HCT116 (cell line): ENCODE data around the gene JOSD1. TPM values are rescaled to one million over a fixed set of nuclear protein-coding genes. Genes with fewer than 3 reads are reported as not detected.

Source experiments
- ATAC-seq: fragments of 200-7000 bp; cut with Tn5 transposase; 2 replicates; pipeline ENCODE4 v1.9.1; 2020; ENCODE audit warnings: mild to moderate bottlenecking, moderate library complexity
- BruUV-seq: library from RNA; stranded (reverse); fragments of 400-500 nt; replicated peaks from 2 replicates; lab custom pipeline; 2021; lab: Mats Ljungman, UMichigan
- CTCF ChIA-PET: fragments of 300-600 bp; sonication (Branson Sonifier 250); formaldehyde crosslinking; loops from one replicate; lab custom pipeline; 2021; ENCODE audit warnings: antibody characterized with exemption; lab: Charles Lee
- POLR2A ChIA-PET: fragments of 300-600, 350-600 bp; sonication (Branson Sonifier 250); formaldehyde crosslinking; loops from one replicate; lab custom pipeline; 2021; ENCODE audit warnings: antibody characterized with exemption; lab: Charles Lee
- RAD21 ChIA-PET, 2 experiments: fragments of 300-600 bp; sonication (Branson Sonifier 250); formaldehyde crosslinking; loops; one replicate each; lab custom pipeline; 2023; ENCODE audit warnings: low total read pairs in 2 of 2; ENCODE audit not compliant: uncharacterized antibody in 2 of 2, unreplicated experiment in 2 of 2, low non-redundant PET in 1 of 2; lab: Charles Lee
- DNase-seq: peaks from one replicate; pipeline ENCODE4 v3.0.0-alpha.2; 2010; ENCODE audit warnings: low read depth, low spot score
- H2AFZ ChIP-seq: fragments of 200-600 bp; shearing (Covaris generic), sonication (generic); 2 replicates; pipeline ENCODE4 v1.6.1; 2017; ENCODE audit warnings: low read depth, mixed run types, mixed read lengths, antibody characterized with exemption, low read length; ENCODE audit not compliant: poor library complexity, severe bottlenecking
- H3K27ac ChIP-seq: 2 replicates; pipeline ENCODE4 v1.5.1; 2012; ENCODE audit warnings: low read depth, low read length
- H3K27me3 ChIP-seq: fragments of 200-600 bp; sonication (generic); 2 replicates; pipeline ENCODE4 v1.6.1; 2016; ENCODE audit warnings: mixed run types, low read length, mixed read lengths; ENCODE audit not compliant: insufficient read depth
- H3K36me3 ChIP-seq, 2 experiments: fragments of 200-500 bp in 1 of 2; fragments of 200-600 bp in 1 of 2; sonication (Bioruptor generic) in 1 of 2; sonication (generic) in 1 of 2; 2 replicates each; pipeline versions ENCODE4 v1.5.1 to v1.6.1; 2014 to 2016; ENCODE audit warnings: low read length in 2 of 2, inconsistent platforms in 1 of 2, mixed read lengths in 1 of 2, mixed run types in 1 of 2; ENCODE audit not compliant: insufficient read depth in 2 of 2, control insufficient read depth in 1 of 2
- H3K4me1 ChIP-seq, 2 experiments: fragments of 200-600 bp in 1 of 2; sonication (generic) in 1 of 2; 2 replicates each; pipeline versions ENCODE4 v1.5.1 to v1.6.1; 2012 to 2017; ENCODE audit warnings: low read length in 2 of 2, inconsistent platforms in 1 of 2, mild to moderate bottlenecking in 1 of 2, mixed read lengths in 1 of 2, mixed run types in 1 of 2, moderate library complexity in 1 of 2; ENCODE audit not compliant: insufficient read depth in 2 of 2, control insufficient read depth in 1 of 2
- H3K4me2 ChIP-seq: fragments of 200-600 bp; sonication (generic); 2 replicates; pipeline ENCODE4 v1.6.1; 2017; ENCODE audit warnings: mixed run types, low read length, mixed read lengths
- H3K4me3 ChIP-seq, 2 experiments: fragments of 200-600 bp in 1 of 2; sonication (generic) in 1 of 2; replicated peaks in 1 of 2; 2 replicates each; pipeline ENCODE4 v1.5.1; 2011 to 2016; ENCODE audit warnings: low read length in 2 of 2, control low read depth in 1 of 2, low read depth in 1 of 2, mild to moderate bottlenecking in 1 of 2, mixed read lengths in 1 of 2, mixed run types in 1 of 2
- H3K79me2 ChIP-seq: fragments of 200-600 bp; sonication (generic); 2 replicates; pipeline ENCODE4 v1.6.1; 2017; ENCODE audit warnings: mild to moderate bottlenecking, mixed run types, low read length, moderate library complexity, mixed read lengths; ENCODE audit not compliant: insufficient read depth
- H3K9ac ChIP-seq: fragments of 200-600 bp; sonication (generic); 2 replicates; pipeline ENCODE4 v1.6.1; 2016; ENCODE audit warnings: low read length, mixed read lengths
- H3K9me2 ChIP-seq: fragments of 200-600 bp; sonication (generic), shearing (Covaris generic); 2 replicates; pipeline ENCODE4 v1.6.1; 2017; ENCODE audit warnings: mixed run types, mild to moderate bottlenecking, moderate library complexity; ENCODE audit not compliant: insufficient read depth
- H3K9me3 ChIP-seq, 2 experiments: fragments of 200-500 bp in 1 of 2; fragments of 200-600 bp in 1 of 2; sonication (Bioruptor generic) in 1 of 2; sonication (generic) in 1 of 2; 2 replicates each; pipeline ENCODE4 v1.6.1; 2014 to 2017; ENCODE audit warnings: low read length in 2 of 2, mixed read lengths in 2 of 2, inconsistent platforms in 1 of 2, low read depth in 1 of 2, mild to moderate bottlenecking in 1 of 2, mixed run types in 1 of 2, moderate library complexity in 1 of 2; ENCODE audit not compliant: control insufficient read depth in 1 of 2, insufficient read depth in 1 of 2
- H4K20me1 ChIP-seq: fragments of 200-600 bp; sonication (generic), shearing (Covaris generic); 2 replicates; pipeline ENCODE4 v1.6.1; 2017; ENCODE audit warnings: mixed run types, mild to moderate bottlenecking, moderate library complexity; ENCODE audit not compliant: insufficient read depth
- CBX3 ChIP-seq: IDR thresholded peaks from 2 replicates; pipeline ENCODE4 v1.6.1; 2012; ENCODE audit warnings: low read depth
- CEBPB ChIP-seq: IDR thresholded peaks from 2 replicates; pipeline ENCODE4 v1.6.1; 2012; ENCODE audit warnings: low read depth
- EGR1 ChIP-seq: IDR thresholded peaks from 2 replicates; pipeline ENCODE4 v1.6.1; 2012; ENCODE audit warnings: low read depth
- ELF1 ChIP-seq: IDR thresholded peaks from 2 replicates; pipeline ENCODE4 v1.6.1; 2012; ENCODE audit warnings: low read depth, borderline replicate concordance
- FOSL1 ChIP-seq: IDR thresholded peaks from 2 replicates; pipeline ENCODE4 v1.6.1; 2012; ENCODE audit warnings: low read depth
- POLR2AphosphoS5 ChIP-seq: IDR thresholded peaks from 2 replicates; pipeline ENCODE4 v1.6.1; 2011; ENCODE audit warnings: mild to moderate bottlenecking, low read depth, low read length, moderate library complexity
- SRF ChIP-seq: IDR thresholded peaks from 2 replicates; pipeline ENCODE4 v1.6.1; 2012; ENCODE audit warnings: low read depth
- TCF7L2 ChIP-seq: IDR thresholded peaks from 2 replicates; pipeline ENCODE4 v1.7.0; 2011; ENCODE audit warnings: borderline replicate concordance, inconsistent platforms; ENCODE audit not compliant: insufficient read depth, insufficient read length; ENCODE audit errors: extremely low read depth
- ZFX ChIP-seq: fragments of 450-650 bp; IDR thresholded peaks from 2 replicates; pipeline ENCODE4 v1.6.1; 2017
- intact Hi-C: fragments of 100-400 bp; cut with micrococcal nuclease; formaldehyde crosslinking; loops from 2 replicates; pipeline ENCODE4 v1.10.0; 2022
- total RNA-seq: library from RNA; stranded (reverse); gene quantifications from one replicate; pipeline ENCODE4 v1.2.1, GENCODE V29; 2021; ENCODE audit not compliant: unreplicated experiment
- TF ChIP-seq, protein P1 (sequence below): IDR thresholded peaks from 2 replicates; pipeline ENCODE4 v1.6.1; 2011; ENCODE audit warnings: mild to moderate bottlenecking, low read length, moderate library complexity; ENCODE audit not compliant: insufficient replicate concordance; ENCODE audit errors: extremely low read depth
- TF ChIP-seq, protein P2 (sequence below): IDR thresholded peaks from 2 replicates; pipeline ENCODE4 v1.6.1; 2012; ENCODE audit warnings: low read depth
- TF ChIP-seq, protein P3 (sequence below): IDR thresholded peaks from 2 replicates; pipeline ENCODE4 v1.6.1; 2012
- TF ChIP-seq, protein P4 (sequence below), 3 experiments: fragments of 200-600 bp in 1 of 3; sonication (generic) in 1 of 3; IDR thresholded peaks in 2 of 3; conservative IDR thresholded peaks in 1 of 3; 2 replicates each; pipeline ENCODE4 v1.5.1; 2012 to 2017; ENCODE audit warnings: low read depth in 2 of 3, low read length in 2 of 3, antibody characterized with exemption in 1 of 3, borderline replicate concordance in 1 of 3, control low read depth in 1 of 3, mild to moderate bottlenecking in 1 of 3, mixed read lengths in 1 of 3, mixed run types in 1 of 3, moderate library complexity in 1 of 3; ENCODE audit not compliant: insufficient read depth in 1 of 3

Gene JOSD1
- total RNA-seq, 1 experiment from 2014 or later: 67.3 TPM

DNA sequence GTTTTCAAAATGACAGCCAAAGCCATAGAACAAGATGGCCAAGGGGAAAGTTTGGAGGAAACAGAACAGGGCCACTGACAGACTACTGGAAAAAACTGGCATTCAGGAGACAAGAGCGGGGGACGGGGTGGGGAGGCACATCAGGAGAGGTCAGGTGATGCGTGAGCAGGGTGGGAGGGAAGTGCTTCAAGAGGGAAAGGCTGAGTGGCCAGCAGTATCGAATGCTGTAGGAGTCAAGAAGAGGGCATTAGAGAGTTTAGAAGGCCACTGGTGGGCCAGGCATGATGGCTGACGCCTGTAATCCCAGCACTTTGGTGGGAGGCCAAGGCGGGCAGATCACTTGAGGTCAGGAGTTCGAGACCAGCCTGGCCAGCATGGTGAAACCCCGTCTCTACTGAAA is 13.2 kb upstream of the JOSD1 start:
- no TSS peak for BruUV-seq
- RAD21 ChIA-PET: no interaction called here

More for the DNA sequence above, 13.2 kb upstream of the JOSD1 start:
- ChIA-PET POLR2A (no interaction called here), CTCF (interaction anchor here (1.5 kb wide), 1 partner anchor 11 kb away, joined by 6 read pairs; no protein-coding TSS in a partner anchor)
- H3K27me3 ChIP-seq: no peaks in the 10 kb centered on the region
- peaks cover 6 to 16% of the 10 kb centered on the region in 2 experiments; a peak in 3 of 4 replicates for H3K36me3 ChIP-seq
- ATAC-seq: no peak
- H4K20me1 ChIP-seq: no peaks in the 10 kb centered on the region
- H3K9me3 ChIP-seq: no peaks in the 10 kb centered on the region
- no peak for DNase-seq
- intact Hi-C loops: no loop called here
- peaks cover 72% of the 10 kb centered on the region for H3K79me2 ChIP-seq
- no peak overlapping the region for H3K4me3 ChIP-seq
- peaks cover 11 to 18% of the 10 kb centered on the region in 2 experiments for H3K4me1 ChIP-seq
- no peak overlapping the region for H3K4me2 ChIP-seq
- TF ChIP-seq CBX3 (no peak), SRF (no peak), TCF7L2 (no peak), POLR2AphosphoS5 (no peak), FOSL1 (no peak), CEBPB (no peak), ELF1 (no peak), ZFX (no peak), EGR1 (no peak)
- TF ChIP-seq, protein P1, sequence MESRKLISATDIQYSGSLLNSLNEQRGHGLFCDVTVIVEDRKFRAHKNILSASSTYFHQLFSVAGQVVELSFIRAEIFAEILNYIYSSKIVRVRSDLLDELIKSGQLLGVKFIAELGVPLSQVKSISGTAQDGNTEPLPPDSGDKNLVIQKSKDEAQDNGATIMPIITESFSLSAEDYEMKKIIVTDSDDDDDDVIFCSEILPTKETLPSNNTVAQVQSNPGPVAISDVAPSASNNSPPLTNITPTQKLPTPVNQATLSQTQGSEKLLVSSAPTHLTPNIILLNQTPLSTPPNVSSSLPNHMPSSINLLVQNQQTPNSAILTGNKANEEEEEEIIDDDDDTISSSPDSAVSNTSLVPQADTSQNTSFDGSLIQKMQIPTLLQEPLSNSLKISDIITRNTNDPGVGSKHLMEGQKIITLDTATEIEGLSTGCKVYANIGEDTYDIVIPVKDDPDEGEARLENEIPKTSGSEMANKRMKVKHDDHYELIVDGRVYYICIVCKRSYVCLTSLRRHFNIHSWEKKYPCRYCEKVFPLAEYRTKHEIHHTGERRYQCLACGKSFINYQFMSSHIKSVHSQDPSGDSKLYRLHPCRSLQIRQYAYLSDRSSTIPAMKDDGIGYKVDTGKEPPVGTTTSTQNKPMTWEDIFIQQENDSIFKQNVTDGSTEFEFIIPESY: no peak
- TF ChIP-seq, protein P2, sequence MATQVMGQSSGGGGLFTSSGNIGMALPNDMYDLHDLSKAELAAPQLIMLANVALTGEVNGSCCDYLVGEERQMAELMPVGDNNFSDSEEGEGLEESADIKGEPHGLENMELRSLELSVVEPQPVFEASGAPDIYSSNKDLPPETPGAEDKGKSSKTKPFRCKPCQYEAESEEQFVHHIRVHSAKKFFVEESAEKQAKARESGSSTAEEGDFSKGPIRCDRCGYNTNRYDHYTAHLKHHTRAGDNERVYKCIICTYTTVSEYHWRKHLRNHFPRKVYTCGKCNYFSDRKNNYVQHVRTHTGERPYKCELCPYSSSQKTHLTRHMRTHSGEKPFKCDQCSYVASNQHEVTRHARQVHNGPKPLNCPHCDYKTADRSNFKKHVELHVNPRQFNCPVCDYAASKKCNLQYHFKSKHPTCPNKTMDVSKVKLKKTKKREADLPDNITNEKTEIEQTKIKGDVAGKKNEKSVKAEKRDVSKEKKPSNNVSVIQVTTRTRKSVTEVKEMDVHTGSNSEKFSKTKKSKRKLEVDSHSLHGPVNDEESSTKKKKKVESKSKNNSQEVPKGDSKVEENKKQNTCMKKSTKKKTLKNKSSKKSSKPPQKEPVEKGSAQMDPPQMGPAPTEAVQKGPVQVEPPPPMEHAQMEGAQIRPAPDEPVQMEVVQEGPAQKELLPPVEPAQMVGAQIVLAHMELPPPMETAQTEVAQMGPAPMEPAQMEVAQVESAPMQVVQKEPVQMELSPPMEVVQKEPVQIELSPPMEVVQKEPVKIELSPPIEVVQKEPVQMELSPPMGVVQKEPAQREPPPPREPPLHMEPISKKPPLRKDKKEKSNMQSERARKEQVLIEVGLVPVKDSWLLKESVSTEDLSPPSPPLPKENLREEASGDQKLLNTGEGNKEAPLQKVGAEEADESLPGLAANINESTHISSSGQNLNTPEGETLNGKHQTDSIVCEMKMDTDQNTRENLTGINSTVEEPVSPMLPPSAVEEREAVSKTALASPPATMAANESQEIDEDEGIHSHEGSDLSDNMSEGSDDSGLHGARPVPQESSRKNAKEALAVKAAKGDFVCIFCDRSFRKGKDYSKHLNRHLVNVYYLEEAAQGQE: no peak
- TF ChIP-seq, protein P3, sequence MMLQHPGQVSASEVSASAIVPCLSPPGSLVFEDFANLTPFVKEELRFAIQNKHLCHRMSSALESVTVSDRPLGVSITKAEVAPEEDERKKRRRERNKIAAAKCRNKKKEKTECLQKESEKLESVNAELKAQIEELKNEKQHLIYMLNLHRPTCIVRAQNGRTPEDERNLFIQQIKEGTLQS: no peak
- TF ChIP-seq, protein P4, sequence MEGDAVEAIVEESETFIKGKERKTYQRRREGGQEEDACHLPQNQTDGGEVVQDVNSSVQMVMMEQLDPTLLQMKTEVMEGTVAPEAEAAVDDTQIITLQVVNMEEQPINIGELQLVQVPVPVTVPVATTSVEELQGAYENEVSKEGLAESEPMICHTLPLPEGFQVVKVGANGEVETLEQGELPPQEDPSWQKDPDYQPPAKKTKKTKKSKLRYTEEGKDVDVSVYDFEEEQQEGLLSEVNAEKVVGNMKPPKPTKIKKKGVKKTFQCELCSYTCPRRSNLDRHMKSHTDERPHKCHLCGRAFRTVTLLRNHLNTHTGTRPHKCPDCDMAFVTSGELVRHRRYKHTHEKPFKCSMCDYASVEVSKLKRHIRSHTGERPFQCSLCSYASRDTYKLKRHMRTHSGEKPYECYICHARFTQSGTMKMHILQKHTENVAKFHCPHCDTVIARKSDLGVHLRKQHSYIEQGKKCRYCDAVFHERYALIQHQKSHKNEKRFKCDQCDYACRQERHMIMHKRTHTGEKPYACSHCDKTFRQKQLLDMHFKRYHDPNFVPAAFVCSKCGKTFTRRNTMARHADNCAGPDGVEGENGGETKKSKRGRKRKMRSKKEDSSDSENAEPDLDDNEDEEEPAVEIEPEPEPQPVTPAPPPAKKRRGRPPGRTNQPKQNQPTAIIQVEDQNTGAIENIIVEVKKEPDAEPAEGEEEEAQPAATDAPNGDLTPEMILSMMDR (IDR thresholded peaks at IDR 0.05 in 2 of 3, conservative IDR thresholded peaks at IDR 0.05 in 1 of 3; ENCODE audit: borderline replicate concordance in 1 of 3, insufficient read depth in 1 of 3, low read depth in 2 of 3, low read length in 2 of 3): no peak
- TF ChIP-seq, all 23 proteins: peak for 0
- Histone ChIP-seq H3K9ac (no peak overlapping the region), H3K27ac (no peak overlapping the region), H3K9me2 (no peaks in the 10 kb centered on the region), H2AFZ (no peak overlapping the region)
